ENCODE measurements around the gene DOCK3.
"Not testable (repeated sequence)": the region's sequence is repeated elsewhere in the genome, so short reads cannot be mapped to it uniquely, and the experiment has no call there.

The DOCK3 gene

GRCh38 chr3:51361746-51362145, 687.0 kb downstream of the DOCK3 start:
- DNase-seq (ENCODE audit: low spot score) = no peak

- DNase-seq (ENCODE audit: low spot score) = no peak
Observed at GRCh38 chr3:51362476-51362875, 687.7 kb downstream of the DOCK3 start.

GRCh38 chr3:51368276-51368675, 693.5 kb downstream of the DOCK3 start:
- not testable (repeated sequence) for DNase-seq (ENCODE audit: low spot score)

- peak; percentile 39 for DNase-seq (ENCODE audit: low spot score)
Observed at GRCh38 chr3:51371943-51372557, 697.3 kb downstream of the DOCK3 start.

GRCh38 chr3:51373658-51374421, 699.1 kb downstream of the DOCK3 start:
- no peak for DNase-seq (ENCODE audit: low spot score)

- no peak for DNase-seq (ENCODE audit: low spot score)
Observed at GRCh38 chr3:51374456-51374855, 699.7 kb downstream of the DOCK3 start.

- no peak for DNase-seq (ENCODE audit: low spot score)
Observed at GRCh38 chr3:51375136-51375535, 700.4 kb downstream of the DOCK3 start.

- no peak for DNase-seq (ENCODE audit: low spot score)
Observed at GRCh38 chr3:51375571-51375970, 700.8 kb downstream of the DOCK3 start.

- DNase-seq (ENCODE audit: low spot score) = no peak
Observed at GRCh38 chr3:51378065-51378464, 703.3 kb downstream of the DOCK3 start.

GRCh38 chr3:51378726-51379125, 704.0 kb downstream of the DOCK3 start:
- DNase-seq (ENCODE audit: low spot score) = no peak

- DNase-seq (ENCODE audit: low spot score) = no peak
Observed at GRCh38 chr3:51379301-51379700, 704.6 kb downstream of the DOCK3 start.

- no peak for DNase-seq (ENCODE audit: low spot score)
Observed at GRCh38 chr3:51379746-51380455, 705.2 kb downstream of the DOCK3 start.

- no peak for DNase-seq (ENCODE audit: low spot score)
Observed at GRCh38 chr3:51380601-51381332, 706.0 kb downstream of the DOCK3 start.

GRCh38 chr3:51381333-51381705, 706.6 kb downstream of the DOCK3 start:
- no peak for DNase-seq (ENCODE audit: low spot score)

- DNase-seq (ENCODE audit: low spot score) = no peak
Observed at GRCh38 chr3:51382076-51382745, 707.5 kb downstream of the DOCK3 start.

- DNase-seq (ENCODE audit: low spot score) = no peak
Observed at GRCh38 chr3:51382947-51383578, 708.3 kb downstream of the DOCK3 start.

GRCh38 chr3:51384055-51384725, 709.5 kb downstream of the DOCK3 start:
- no peak for DNase-seq (ENCODE audit: low spot score)

- DNase-seq (ENCODE audit: low spot score) = peak; percentile 99
Observed at GRCh38 chr3:51384726-51385473, 710.2 kb downstream of the DOCK3 start, which contains the start of gene MANF. Gene MANF, plus strand, starts transcription at chr3:51385291. Its CDS starts 52 bp downstream, at chr3:51385343.

- no peak for DNase-seq (ENCODE audit: low spot score)
Observed at GRCh38 chr3:51385621-51386091, 710.9 kb downstream of the DOCK3 start.

Measured in putamen (tissue), 1 donor.